IPS-NIHi7 (cell line): ENCODE results near the gene DLGAP1.

Experiments used
- DNase-seq: peaks from one replicate; pipeline ENCODE4 v3.0.0; 2012; ENCODE audit warnings: mixed read lengths; ENCODE audit errors: extremely low spot score

The DLGAP1 gene

GRCh38 chr18:3947383-3947782 is 507.7 kb downstream of the DLGAP1 start:
- DNase-seq, result no peak

GRCh38 chr18:3935305-3935704 is 519.8 kb downstream of the DLGAP1 start:
- no peak for DNase-seq

GRCh38 chr18:3932276-3932675 is 522.8 kb downstream of the DLGAP1 start:
- DNase-seq, result no peak

GRCh38 chr18:3931542-3932112 is 523.5 kb downstream of the DLGAP1 start:
- DNase-seq, result no peak

- no peak for DNase-seq
These were observed 524.1 kb downstream of the DLGAP1 start for GRCh38 chr18:3931013-3931315.

- DNase-seq, result no peak
These were observed 524.7 kb downstream of the DLGAP1 start for GRCh38 chr18:3930126-3931012.

- DNase-seq, result no peak
These were observed 530.7 kb downstream of the DLGAP1 start for GRCh38 chr18:3924455-3924854.

DNA sequence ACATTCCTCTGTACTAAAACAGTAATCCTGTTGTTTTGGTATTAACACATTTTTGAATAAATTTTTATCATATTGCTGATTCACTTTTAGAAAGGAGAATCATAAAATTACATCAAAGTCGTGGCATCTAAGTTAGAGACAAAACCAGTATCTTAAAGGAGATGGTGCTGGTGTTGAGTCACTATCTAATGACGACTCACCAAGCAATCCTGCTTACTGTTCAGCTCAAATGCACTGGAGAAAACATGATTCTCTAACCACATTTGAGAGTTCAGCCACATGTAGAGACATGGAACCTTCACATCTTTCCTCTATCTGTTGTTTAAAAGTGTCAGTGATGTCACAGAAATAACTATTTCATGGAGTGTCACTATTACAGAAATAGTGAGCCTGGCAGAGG is 531.4 kb downstream of the DLGAP1 start:
- no peak for DNase-seq

GRCh38 chr18:3921826-3922225 is 533.3 kb downstream of the DLGAP1 start:
- no peak for DNase-seq

- DNase-seq, result no peak
These were observed 534.3 kb downstream of the DLGAP1 start for GRCh38 chr18:3920832-3921231.

GRCh38 chr18:3919396-3920061 is 535.6 kb downstream of the DLGAP1 start:
- DNase-seq, result no peak

DNA sequence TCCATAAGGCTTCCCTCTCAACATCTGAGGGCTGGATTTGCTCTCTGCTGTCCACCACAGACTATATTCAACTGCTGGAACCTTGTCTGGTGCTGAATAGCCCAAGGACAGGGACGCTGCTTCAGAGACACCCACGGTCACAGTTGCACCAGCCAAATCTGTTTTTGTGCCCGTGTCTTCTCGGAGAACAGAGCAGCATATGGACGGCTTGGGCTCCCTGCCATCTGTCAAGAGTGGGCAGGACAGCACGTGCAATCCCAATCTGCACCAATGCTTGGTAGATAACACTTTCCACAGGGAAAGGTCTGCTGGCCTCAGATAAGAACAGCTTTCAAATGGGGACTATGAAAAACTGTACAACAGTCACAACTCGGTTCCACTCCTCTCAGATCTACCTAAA is 539.0 kb downstream of the DLGAP1 start:
- DNase-seq, result no peak

DNA sequence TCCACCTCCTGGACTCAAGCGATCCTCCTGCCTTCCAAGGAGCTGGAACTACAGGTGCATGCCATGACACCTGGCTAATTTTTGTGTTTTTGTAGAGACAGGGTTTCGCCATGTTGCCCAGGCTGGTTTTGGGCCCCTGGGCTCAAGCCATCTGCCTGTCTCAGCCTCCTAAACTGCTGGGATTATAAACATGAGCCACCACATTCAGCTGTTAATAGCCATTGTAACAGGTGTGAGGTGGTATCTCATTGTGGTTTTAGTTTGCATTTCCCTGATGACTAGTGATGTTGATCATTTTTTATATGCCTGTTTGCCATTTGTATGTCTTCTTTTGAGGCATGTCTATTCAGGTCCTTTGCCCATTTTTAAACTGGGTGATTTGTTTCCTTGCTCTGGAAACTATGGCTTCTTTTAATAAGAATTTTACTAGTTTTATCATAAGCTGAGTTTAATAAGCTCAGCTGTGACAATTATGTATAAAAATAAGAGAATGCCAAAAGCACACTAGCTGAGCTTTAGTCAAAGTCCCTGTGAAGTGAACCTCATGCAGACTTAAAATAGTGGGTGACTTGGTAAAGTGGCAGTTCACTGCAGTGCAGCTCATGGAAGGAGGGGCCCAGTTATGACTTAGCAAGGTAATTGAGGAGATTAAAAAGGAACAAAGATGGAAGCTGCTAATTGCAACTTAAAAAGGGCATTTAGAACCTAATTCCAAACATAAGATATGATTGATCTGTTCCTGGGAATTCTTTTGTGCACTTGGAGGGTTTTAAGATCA is 540.1 kb downstream of the DLGAP1 start:
- no peak for DNase-seq

- DNase-seq, result no peak
These were observed 541.0 kb downstream of the DLGAP1 start for GRCh38 chr18:3914109-3914508.

DNA sequence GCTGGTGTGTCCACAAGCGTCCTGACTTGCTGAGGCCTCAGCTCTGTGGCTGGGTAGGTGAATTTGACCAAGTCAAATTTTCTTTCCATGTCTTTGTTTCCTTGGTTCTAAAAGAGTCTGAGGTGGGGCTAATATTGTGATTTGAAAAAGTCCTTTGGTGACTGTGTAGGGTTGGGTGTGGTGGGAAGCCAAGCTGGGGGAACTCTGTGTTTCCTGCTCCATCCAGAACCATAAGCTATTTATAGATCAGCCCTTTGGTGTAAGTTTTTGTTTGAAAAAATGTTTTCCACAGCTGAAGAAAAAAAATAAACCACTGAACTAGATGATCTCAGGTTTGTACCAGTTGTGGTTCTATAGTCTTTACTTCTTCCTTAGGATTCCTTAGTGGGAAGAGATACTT is 542.4 kb downstream of the DLGAP1 start:
- no peak for DNase-seq

DNA sequence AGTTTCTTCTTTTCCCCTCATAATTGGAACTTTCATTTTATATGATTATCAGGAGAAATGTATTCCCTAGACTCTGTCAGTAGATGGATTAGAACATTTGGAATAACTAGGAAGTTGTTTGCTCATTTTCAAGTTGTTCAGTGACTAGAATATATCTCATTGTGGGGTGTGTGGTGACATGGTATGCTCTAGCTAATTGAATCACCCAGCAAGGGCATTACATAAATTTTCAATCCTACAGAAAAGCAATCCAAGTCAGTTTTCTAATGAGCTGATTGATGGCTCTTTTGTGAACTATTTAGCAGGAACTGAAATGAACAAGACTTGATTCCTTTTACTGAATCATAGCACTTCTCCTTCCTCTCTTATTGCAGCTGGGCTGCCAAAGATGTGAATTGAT is 543.7 kb downstream of the DLGAP1 start:
- DNase-seq, result no peak

DNA sequence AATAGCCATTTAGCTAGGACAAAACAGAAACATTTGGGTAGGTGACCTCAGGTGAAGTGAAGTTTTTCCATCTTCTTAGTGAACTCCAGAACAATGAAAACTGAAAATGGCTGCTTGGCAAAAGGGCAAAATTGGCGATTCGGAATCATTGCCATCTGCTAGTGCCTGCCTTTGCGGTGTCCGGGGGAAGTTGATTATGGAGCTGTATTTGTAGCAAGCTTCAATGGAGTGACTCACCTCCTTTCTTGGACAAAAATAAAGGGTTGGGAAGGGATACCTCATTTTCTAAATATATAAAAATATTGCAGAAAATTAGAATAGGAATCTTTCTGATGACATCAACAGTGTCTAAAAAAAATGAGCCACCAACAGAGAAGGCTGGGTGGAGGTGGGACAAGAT is 544.6 kb downstream of the DLGAP1 start:
- no peak for DNase-seq

DNA sequence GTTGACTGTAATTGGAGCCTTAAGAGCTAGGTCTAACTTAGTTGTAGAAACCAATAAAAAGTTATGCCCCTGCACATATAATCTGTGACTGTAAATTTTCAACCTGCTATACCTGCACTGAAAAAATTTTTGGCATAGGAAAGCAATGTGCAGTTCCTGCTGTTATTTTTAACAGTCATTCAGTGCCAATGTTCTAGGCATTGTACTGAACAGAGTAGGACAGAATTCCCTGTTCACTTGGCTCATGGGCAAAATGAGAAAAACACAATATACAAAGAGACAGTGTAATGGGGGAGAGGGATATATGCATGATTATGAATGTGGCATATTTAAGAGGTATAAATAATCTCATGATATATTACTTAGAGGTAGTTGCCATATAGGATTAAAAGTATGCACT is 547.2 kb downstream of the DLGAP1 start:
- no peak for DNase-seq

DNA sequence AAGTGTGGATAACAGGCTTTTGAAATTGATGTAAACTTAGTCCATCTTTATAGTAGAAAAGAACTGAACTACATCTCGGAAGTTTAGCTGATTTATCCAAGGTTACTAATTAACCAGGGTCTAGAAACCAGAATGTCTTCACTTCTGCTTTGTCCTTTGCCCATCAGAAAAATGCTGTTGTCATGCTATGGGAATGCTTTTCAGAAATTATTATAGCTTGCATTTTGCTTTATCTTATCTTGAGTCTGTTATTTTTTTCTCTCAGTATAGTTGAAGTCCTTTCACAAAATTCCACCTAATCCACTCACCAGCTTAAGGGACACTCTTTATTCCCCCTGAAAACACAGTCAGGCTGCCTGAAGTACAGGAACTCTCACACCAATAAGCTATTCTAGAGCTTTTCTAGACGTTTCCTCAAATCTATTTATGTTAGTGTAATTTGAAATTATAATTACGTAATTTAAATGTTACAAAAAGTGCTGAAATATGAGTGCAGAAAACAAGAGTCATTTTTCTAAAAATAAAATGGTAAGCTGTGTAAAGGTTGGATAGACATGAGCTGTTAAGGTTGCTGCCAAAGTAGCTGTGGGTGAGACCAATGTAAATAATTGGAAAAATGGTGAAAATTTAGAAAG is 548.9 kb downstream of the DLGAP1 start:
- DNase-seq, result no peak

- DNase-seq, result no peak
These were observed 551.8 kb downstream of the DLGAP1 start for GRCh38 chr18:3903337-3903736.

- no peak for DNase-seq
These were observed 552.4 kb downstream of the DLGAP1 start for GRCh38 chr18:3902676-3903075.

DNA sequence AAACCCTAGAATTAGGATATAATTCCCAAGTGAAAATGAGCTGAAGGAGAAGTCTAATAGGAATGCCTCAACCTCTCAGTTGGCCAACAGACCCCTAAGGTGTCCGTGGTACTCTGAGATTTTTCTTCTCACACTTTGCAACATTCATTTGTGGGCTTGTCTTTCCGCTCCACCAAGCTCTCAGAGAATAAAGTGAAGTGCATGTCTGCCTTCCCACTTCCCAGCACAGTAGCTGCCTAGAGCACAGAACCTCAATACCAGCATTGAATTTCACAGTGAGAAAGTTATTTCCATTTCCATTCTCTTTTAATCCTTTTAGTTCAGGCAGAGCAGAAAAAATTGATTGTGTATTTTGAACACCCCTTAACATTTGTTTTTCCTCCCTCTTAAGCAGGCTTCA is 553.3 kb downstream of the DLGAP1 start:
- no peak for DNase-seq
